ENCODE results near the gene CAMLG. TPM values are rescaled to one million over a fixed set of nuclear protein-coding genes. Genes with fewer than 3 reads are reported as not detected.

CAMLG gene
- total RNA-seq, 1 donor from 2014 or later = 29.1 TPM

DNA sequence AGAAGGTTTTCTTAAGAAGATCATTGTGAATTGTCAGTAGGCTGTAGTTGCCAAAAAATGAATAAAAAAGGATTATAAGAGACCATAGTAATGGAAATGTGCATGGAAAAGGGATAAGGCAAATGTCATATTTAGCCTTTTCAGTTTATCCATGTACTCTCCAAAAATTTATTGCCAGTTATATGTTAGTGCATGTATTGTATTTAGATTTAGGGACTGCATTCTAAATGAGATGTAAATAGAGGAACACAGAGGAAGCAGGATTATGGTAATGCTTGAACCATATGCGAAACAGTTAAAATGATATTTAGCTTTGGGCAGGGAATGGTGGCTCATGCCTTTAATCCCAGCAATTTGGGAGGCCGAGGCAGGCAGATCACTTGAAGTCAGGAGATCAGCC, 53.2 kb downstream of the CAMLG start:
- Mint-ChIP-seq H3K27ac (no peak overlapping the region), H3K27me3 (ENCODE audit: low read depth) (no peaks in the 10 kb centered on the region), H3K36me3 (ENCODE audit: low read depth) (peaks cover 81% of the 10 kb centered on the region), H3K4me3 (ENCODE audit: low read depth) (no peak overlapping the region), H3K9me3 (no peaks in the 10 kb centered on the region), H3K4me1 (ENCODE audit: low read depth) (no peaks in the 10 kb centered on the region)
- no peak for DNase-seq (ENCODE audit: low spot score)
- intact Hi-C loops (cut with micrococcal nuclease) = no loop called here

DNA sequence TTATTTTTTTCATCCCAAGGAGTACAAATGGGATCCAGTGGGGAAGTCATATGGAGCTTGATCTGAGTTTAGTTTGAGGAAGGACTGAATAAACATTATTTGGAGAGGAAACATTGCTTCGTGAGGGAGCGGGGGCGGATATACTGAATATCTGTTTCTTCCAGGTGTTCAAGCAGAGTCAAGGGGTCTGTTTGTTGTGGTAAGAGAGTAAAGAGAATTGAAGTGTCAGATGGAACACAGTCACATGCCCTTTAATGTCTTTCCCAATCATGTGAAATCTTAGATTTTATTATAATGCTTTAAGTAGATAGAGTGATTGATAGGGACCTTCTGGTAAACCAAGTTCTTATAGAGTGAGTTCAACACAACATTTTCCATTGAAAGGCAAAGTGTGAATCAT, 53.9 kb downstream of the CAMLG start:
- no peaks in the 10 kb centered on the region for H3K27me3 Mint-ChIP-seq (ENCODE audit: low read depth)
- no peak overlapping the region for H3K4me3 Mint-ChIP-seq (ENCODE audit: low read depth)
- peak overlapping the region; percentile 47 for H3K27ac Mint-ChIP-seq
- H3K9me3 Mint-ChIP-seq = no peaks in the 10 kb centered on the region
- DNase-seq (ENCODE audit: low spot score) = no peak
- peaks cover 75% of the 10 kb centered on the region for H3K36me3 Mint-ChIP-seq (ENCODE audit: low read depth)
- intact Hi-C loops (cut with micrococcal nuclease) = no loop called here
- H3K4me1 Mint-ChIP-seq (ENCODE audit: low read depth) = no peaks in the 10 kb centered on the region

DNA sequence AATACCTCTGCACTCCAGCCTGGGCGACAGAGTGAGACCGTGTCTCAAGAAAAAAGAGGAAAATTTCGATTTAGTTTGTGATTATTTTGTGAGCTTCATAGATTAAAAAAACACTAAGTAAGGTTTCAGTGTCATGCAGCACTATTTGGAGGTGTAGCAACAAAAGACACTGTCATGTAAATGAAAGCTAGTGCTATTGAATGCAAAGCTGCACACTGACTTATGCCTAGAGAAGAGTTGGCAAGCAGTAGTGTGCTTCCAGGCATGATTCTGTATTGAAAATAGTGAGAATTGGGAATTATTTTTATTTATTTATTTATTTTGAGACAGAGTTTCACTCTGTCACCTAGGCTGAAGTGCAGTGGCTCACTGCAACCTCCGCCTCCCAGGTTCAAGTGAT, 54.8 kb downstream of the CAMLG start:
- intact Hi-C loops (cut with micrococcal nuclease) = no loop called here
- H3K4me3 Mint-ChIP-seq (ENCODE audit: low read depth) = no peak overlapping the region
- peaks cover 79% of the 10 kb centered on the region for H3K36me3 Mint-ChIP-seq (ENCODE audit: low read depth)
- no peak overlapping the region for H3K27ac Mint-ChIP-seq
- no peaks in the 10 kb centered on the region for H3K9me3 Mint-ChIP-seq
- H3K4me1 Mint-ChIP-seq (ENCODE audit: low read depth) = no peaks in the 10 kb centered on the region
- DNase-seq (ENCODE audit: low spot score) = no peak
- no peaks in the 10 kb centered on the region for H3K27me3 Mint-ChIP-seq (ENCODE audit: low read depth)

DNA sequence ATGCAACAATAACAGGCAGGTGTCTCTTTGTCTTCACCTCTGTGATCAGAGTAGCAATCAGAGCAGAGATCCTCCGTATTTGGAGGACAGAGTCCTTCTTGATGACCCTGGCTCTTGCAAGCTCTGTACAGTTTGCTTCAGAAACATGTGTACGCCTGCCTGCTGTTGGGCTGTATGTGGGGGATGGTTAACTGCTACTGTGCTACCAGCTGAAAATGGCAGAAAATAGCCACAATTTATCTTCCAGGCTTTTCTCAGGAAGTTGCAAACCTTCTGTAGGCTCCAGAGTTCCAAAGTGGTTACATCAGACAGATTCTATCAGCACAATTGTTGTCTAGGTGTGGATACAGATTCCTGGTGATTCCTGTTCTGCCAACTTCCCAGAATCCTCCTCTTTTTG, 55.7 kb downstream of the CAMLG start:
- DNase-seq (ENCODE audit: low spot score) = no peak
- H3K27ac Mint-ChIP-seq = no peak overlapping the region
- peaks cover 79% of the 10 kb centered on the region for H3K36me3 Mint-ChIP-seq (ENCODE audit: low read depth)
- no peak overlapping the region for H3K4me3 Mint-ChIP-seq (ENCODE audit: low read depth)
- H3K9me3 Mint-ChIP-seq = no peaks in the 10 kb centered on the region
- no peaks in the 10 kb centered on the region for H3K27me3 Mint-ChIP-seq (ENCODE audit: low read depth)
- no peaks in the 10 kb centered on the region for H3K4me1 Mint-ChIP-seq (ENCODE audit: low read depth)
- intact Hi-C loops (cut with micrococcal nuclease) = no loop called here

DNA sequence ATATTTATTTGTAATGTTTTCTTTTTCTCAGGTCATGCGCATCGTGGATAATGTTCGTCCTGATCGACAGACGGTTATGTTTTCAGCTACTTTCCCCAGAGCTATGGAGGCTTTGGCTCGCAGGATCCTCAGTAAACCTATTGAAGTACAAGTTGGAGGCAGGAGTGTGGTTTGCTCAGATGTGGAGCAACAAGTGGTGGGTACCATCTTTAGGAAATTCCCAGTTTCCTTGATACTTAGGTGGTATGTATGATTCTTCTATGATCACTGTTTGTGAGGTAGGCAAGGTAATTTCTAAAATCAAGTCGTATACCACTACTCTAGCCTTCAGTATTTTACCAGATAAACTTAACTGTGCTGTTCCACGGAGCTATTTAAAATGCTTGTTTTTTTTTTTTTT, 56.5 kb downstream of the CAMLG start:
- no peaks in the 10 kb centered on the region for H3K4me1 Mint-ChIP-seq (ENCODE audit: low read depth)
- no peak overlapping the region for H3K4me3 Mint-ChIP-seq (ENCODE audit: low read depth)
- DNase-seq (ENCODE audit: low spot score) = no peak
- no peak overlapping the region for H3K27ac Mint-ChIP-seq
- no peaks in the 10 kb centered on the region for H3K27me3 Mint-ChIP-seq (ENCODE audit: low read depth)
- intact Hi-C loops (cut with micrococcal nuclease) = no loop called here
- no peaks in the 10 kb centered on the region for H3K9me3 Mint-ChIP-seq
- H3K36me3 Mint-ChIP-seq (ENCODE audit: low read depth) = peaks cover 74% of the 10 kb centered on the region

DNA sequence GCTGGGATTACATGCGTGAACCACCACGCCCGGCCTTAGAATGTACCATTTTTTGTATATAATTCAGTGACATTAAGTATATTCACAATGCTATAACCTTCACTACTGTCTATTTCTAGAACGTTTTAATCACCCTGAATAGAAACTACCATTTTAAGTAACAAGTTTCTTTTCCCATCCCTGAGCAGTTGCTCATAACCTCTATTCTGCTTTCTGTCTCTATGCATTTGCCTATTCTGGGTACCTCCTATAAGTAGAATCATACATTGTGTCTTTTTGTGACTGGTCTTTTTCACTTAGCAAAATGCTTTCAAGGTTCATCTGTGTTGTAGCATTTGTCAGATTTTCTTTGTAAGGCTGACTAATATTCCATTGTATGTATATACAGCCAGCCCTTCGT, 60.1 kb downstream of the CAMLG start:
- Mint-ChIP-seq H3K36me3 (ENCODE audit: low read depth) (peaks cover 69% of the 10 kb centered on the region), H3K9me3 (no peaks in the 10 kb centered on the region), H3K4me1 (ENCODE audit: low read depth) (peaks cover 2% of the 10 kb centered on the region), H3K4me3 (ENCODE audit: low read depth) (no peak overlapping the region), H3K27ac (no peak overlapping the region), H3K27me3 (ENCODE audit: low read depth) (no peaks in the 10 kb centered on the region)
- intact Hi-C loops (cut with micrococcal nuclease) = no loop called here
- DNase-seq (ENCODE audit: low spot score) = no peak

Other genes with a start within 250 kb of the CAMLG start
- gene JADE2, start 212.9 kb upstream of the CAMLG start, total RNA-seq = 76.8 and 81.2 TPM in 2 replicates
- gene SAR1B, start 105.7 kb upstream of the CAMLG start, total RNA-seq = 43.6 and 47.5 TPM in 2 replicates
- gene SEC24A, start 89.8 kb upstream of the CAMLG start, total RNA-seq = 33.9 and 34.0 TPM in 2 replicates
- 75.2 and 83.9 TPM in 2 replicates for gene DDX46, start 20.2 kb downstream of the CAMLG start, total RNA-seq
- 36.0 and 40.5 TPM in 2 replicates for gene C5orf24, start 107.4 kb downstream of the CAMLG start, total RNA-seq
- gene TXNDC15, start 135.8 kb downstream of the CAMLG start, total RNA-seq = 53.9 and 56.9 TPM in 2 replicates
- 13.3 and 14.1 TPM in 2 replicates for gene PCBD2, start 166.6 kb downstream of the CAMLG start, total RNA-seq
- gene CATSPER3, start 229.4 kb downstream of the CAMLG start, total RNA-seq = 0.34 and 0.90 TPM in 2 replicates

All from activated T-helper 2 cell treated with anti-CD3 and anti-CD28 coated beads, Interferon-gamma antibody, Interleukin-2, Interleukin-4, amounts not matched to agents 10 μg/mL and 5 μg/mL and 100 μg/mL, durations not matched to agents 14 hours and 24 hours and 36 hours (primary cell).